Stimulated activated CD4-positive, alpha-beta T cell treated with anti-CD3 and anti-CD28 coated beads, Interleukin-1b, Interleukin-23, amount 100 ng/mL, for 48 hours (primary cell): ENCODE measurements around the gene ZNF649.

Experiments used
- DNase-seq: peaks from one replicate; pipeline ENCODE4 v3.0.0-alpha.2; 2020

Gene ZNF649

GRCh38 chr19:51887522-51888498 is 17.0 kb downstream of the ZNF649 start, which contains the start of gene ZNF577:
Gene ZNF577, minus strand, starts transcription at chr19:51887951. Its CDS starts 7,569 bp downstream, at chr19:51880382.
- DNase-seq: peak; percentile 79

- no peak for DNase-seq
These were observed 20.1 kb downstream of the ZNF649 start for GRCh38 chr19:51884713-51885112.

- no peak for DNase-seq
These were observed 22.3 kb downstream of the ZNF649 start for GRCh38 chr19:51882518-51882917.

- DNase-seq: no peak
These were observed 31.7 kb downstream of the ZNF649 start for GRCh38 chr19:51873097-51873496.

GRCh38 chr19:51861870-51862622 is 42.8 kb downstream of the ZNF649 start:
- no peak for DNase-seq
